Activated naive CD8-positive, alpha-beta T cell treated with anti-CD3 and anti-CD28 coated beads for 36 hours (primary cell): Measurements from ENCODE around the gene GLE1. TPM values are rescaled to one million over a fixed set of nuclear protein-coding genes. Genes with fewer than 3 reads are reported as not detected.

ENCODE experiments used
- DNase-seq: peaks from one replicate; pipeline ENCODE4 v3.0.0; 2021
- H3K27ac Mint-ChIP-seq: one replicate; pipeline ENCODE4 v1.8.0; 2022; ENCODE audit warnings: mild to moderate bottlenecking, moderate library complexity, mixed read lengths
- H3K27me3 Mint-ChIP-seq: one replicate; pipeline ENCODE4 v1.8.0; 2022; ENCODE audit warnings: mild to moderate bottlenecking, mixed read lengths
- H3K36me3 Mint-ChIP-seq: one replicate; pipeline ENCODE4 v1.8.0; 2021; ENCODE audit warnings: mild to moderate bottlenecking, mixed read lengths
- H3K4me1 Mint-ChIP-seq: one replicate; pipeline ENCODE4 v1.8.0; 2021; ENCODE audit warnings: mixed read lengths
- H3K4me3 Mint-ChIP-seq: one replicate; pipeline ENCODE4 v1.8.0; 2022; ENCODE audit warnings: mild to moderate bottlenecking, moderate library complexity, mixed read lengths
- H3K9me3 Mint-ChIP-seq: one replicate; pipeline ENCODE4 v1.8.0; 2022; ENCODE audit warnings: mixed read lengths
- total RNA-seq, 2 experiments: library from RNA; stranded (reverse); gene quantifications; one replicate each; pipeline ENCODE4 v1.2.3, GENCODE V29; 2021

The GLE1 gene
- total RNA-seq, 2 experiments from 2014 or later: 45.1 to 45.8 TPM

DNA sequence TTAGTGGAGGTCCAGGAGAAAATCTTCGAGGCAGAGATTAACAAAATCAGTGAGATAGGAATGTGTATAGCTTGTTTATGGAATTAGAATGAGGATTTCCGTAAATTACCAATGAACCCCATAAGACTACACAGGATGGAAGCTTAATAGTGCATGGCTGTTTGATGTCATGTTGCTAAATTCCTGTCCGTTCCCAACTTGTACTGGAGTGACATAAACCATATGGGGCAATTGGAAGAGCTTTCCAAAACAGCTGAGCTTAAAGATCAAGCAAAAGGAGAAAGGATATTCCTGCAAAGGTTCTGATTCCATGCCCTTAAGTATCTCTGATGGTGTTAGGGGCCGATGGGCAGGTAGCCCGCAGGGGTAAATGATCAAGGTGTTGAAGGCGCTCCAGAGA is 17.4 kb downstream of the GLE1 start:
- Mint-ChIP-seq H3K4me1 (no peaks in the 10 kb centered on the region), H3K27ac (no peak overlapping the region), H3K4me3 (no peak overlapping the region), H3K36me3 (peaks cover 21% of the 10 kb centered on the region), H3K27me3 (no peaks in the 10 kb centered on the region), H3K9me3 (peaks cover 4% of the 10 kb centered on the region)
- no peak for DNase-seq

- H3K27me3 Mint-ChIP-seq: no peaks in the 10 kb centered on the region
- DNase-seq: no peak
- H3K9me3 Mint-ChIP-seq: peaks cover 4% of the 10 kb centered on the region
- H3K27ac Mint-ChIP-seq: peak overlapping the region; percentile 7
- no peak overlapping the region for H3K4me3 Mint-ChIP-seq
- peaks cover 13% of the 10 kb centered on the region for H3K36me3 Mint-ChIP-seq
- no peaks in the 10 kb centered on the region for H3K4me1 Mint-ChIP-seq
These were observed 18.8 kb downstream of the GLE1 start for GRCh38 chr9:128523199-128523925.

GRCh38 chr9:128526720-128527119 is 22.2 kb downstream of the GLE1 start:
- Mint-ChIP-seq H3K4me3 (no peak overlapping the region), H3K27me3 (no peaks in the 10 kb centered on the region), H3K9me3 (no peaks in the 10 kb centered on the region), H3K36me3 (peaks cover 11% of the 10 kb centered on the region), H3K27ac (no peak overlapping the region), H3K4me1 (no peaks in the 10 kb centered on the region)
- no peak for DNase-seq

GRCh38 chr9:128528445-128529160 is 24.1 kb downstream of the GLE1 start:
- DNase-seq: no peak
- Mint-ChIP-seq H3K4me3 (no peak overlapping the region), H3K9me3 (no peaks in the 10 kb centered on the region), H3K36me3 (peaks cover 15% of the 10 kb centered on the region), H3K27me3 (no peaks in the 10 kb centered on the region), H3K27ac (peak overlapping the region; percentile 45), H3K4me1 (peaks cover 1% of the 10 kb centered on the region)

DNA sequence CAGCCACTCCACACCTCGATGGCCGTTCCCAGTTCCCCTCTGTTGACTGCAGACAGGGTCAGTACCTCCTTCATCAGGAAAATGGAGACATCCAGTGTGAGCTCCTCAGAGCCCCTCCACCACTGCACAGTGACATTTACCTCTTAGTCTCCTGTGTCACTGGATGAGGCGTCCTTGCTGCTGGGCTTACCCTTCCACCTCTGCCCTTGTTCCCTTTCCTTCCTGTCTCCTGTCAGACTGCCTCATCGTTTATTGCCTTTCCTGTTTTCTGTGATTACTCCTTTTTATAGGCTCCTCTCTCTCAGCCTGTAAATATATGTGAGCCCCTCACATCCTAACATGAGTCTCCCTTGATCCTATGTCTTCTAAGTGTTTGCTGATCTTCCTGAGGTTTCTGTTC is 24.7 kb downstream of the GLE1 start:
- Mint-ChIP-seq H3K9me3 (no peaks in the 10 kb centered on the region), H3K4me1 (peaks cover 1% of the 10 kb centered on the region), H3K36me3 (peaks cover 15% of the 10 kb centered on the region), H3K4me3 (no peak overlapping the region), H3K27me3 (no peaks in the 10 kb centered on the region), H3K27ac (no peak overlapping the region)
- no peak for DNase-seq

DNA sequence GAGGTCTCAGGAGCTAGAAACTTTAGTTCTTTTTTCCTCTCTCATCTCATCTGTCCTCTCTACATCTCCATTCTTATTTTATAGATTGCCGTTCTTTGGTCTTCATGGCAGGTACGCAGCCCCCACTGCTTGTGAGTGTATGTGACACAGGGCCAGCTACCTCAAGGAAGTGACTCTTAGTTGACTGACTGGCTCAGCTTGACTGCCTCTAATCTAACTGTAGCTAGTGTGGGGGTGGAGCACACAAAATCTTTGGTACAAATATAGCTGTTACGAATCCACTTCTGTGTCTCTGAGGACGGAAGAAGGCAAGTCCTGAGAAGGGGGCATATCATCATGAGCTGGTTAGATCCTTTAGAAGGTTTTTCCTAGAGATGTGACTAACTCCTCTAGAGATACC is 28.1 kb downstream of the GLE1 start:
- Mint-ChIP-seq H3K36me3 (peaks cover 20% of the 10 kb centered on the region), H3K4me3 (no peak overlapping the region), H3K9me3 (no peaks in the 10 kb centered on the region), H3K27me3 (no peaks in the 10 kb centered on the region), H3K27ac (no peak overlapping the region), H3K4me1 (peaks cover 1% of the 10 kb centered on the region)
- no peak for DNase-seq

DNA sequence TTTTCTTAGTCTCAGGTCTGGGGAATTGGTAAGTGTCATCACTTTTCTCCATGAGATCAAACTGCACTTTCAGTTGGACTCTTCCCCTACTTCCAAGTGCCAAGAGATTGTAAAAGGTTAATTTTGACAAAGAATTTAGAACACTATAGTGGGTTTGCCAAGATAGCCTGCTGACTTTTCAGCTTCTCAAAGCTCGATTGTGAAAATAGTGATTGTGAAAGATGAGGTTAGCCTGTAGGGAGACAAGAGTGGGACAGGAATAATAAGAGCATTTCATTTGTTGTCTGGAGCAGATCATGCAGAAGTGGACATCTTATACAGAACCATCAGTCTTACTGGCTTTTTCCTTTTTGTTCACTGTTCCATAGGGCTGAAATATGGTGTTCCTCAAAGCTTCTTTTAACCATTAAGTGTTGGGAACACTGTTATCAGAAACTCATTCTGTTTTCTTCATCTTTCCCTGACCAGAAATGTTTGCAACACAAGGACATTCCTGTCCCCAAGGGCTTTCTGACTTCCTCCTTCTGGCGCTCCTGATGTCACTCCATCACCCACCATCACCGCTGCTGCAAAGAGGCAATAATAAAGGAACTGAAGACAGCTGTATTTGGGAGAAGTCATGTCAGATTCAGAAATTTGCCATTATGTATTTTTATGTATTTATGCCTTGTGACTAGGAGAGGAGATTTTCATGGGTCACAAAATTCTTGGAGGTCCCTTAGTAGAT is 36.3 kb downstream of the GLE1 start:
- no peaks in the 10 kb centered on the region for H3K4me1 Mint-ChIP-seq
- no peaks in the 10 kb centered on the region for H3K9me3 Mint-ChIP-seq
- no peaks in the 10 kb centered on the region for H3K27me3 Mint-ChIP-seq
- no peak for DNase-seq
- no peak overlapping the region for H3K4me3 Mint-ChIP-seq
- no peak overlapping the region for H3K27ac Mint-ChIP-seq
- peaks cover 14% of the 10 kb centered on the region for H3K36me3 Mint-ChIP-seq

GRCh38 chr9:128546504-128546903 is 42.0 kb downstream of the GLE1 start:
- Mint-ChIP-seq H3K9me3 (no peaks in the 10 kb centered on the region), H3K4me1 (peaks cover 16% of the 10 kb centered on the region), H3K4me3 (no peak overlapping the region), H3K27me3 (no peaks in the 10 kb centered on the region), H3K27ac (no peak overlapping the region), H3K36me3 (peaks cover 2% of the 10 kb centered on the region)
- no peak for DNase-seq

GRCh38 chr9:128548876-128549275 is 44.4 kb downstream of the GLE1 start:
- peaks cover 21% of the 10 kb centered on the region for H3K4me1 Mint-ChIP-seq
- H3K9me3 Mint-ChIP-seq: no peaks in the 10 kb centered on the region
- no peaks in the 10 kb centered on the region for H3K36me3 Mint-ChIP-seq
- H3K4me3 Mint-ChIP-seq: no peak overlapping the region
- H3K27me3 Mint-ChIP-seq: no peaks in the 10 kb centered on the region
- no peak overlapping the region for H3K27ac Mint-ChIP-seq
- DNase-seq: no peak

DNA sequence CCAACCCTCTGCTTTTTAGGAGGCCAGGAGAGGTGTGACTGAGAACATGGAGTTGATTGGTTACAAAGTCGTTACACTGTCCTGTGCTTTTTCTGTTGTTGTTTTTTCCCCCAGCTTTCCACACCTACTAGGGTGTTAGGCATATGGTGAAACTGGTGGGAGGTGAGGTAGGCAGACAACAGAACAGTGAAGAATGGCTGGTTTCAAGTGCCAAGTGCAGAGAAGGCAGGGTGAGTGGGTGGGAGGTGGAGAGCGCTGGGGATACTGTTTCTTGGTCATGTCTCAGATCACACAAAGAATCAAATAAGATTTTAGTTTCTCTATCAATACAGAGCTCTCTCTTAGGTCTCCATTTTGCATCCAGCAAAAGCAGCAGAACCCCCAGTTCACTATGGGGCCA is 45.7 kb downstream of the GLE1 start:
- peak overlapping the region; percentile 25 for H3K4me3 Mint-ChIP-seq
- DNase-seq: peak; percentile 64
- H3K27me3 Mint-ChIP-seq: no peaks in the 10 kb centered on the region
- peaks cover 21% of the 10 kb centered on the region for H3K4me1 Mint-ChIP-seq
- no peaks in the 10 kb centered on the region for H3K9me3 Mint-ChIP-seq
- H3K27ac Mint-ChIP-seq: peak overlapping the region; percentile 66
- no peaks in the 10 kb centered on the region for H3K36me3 Mint-ChIP-seq

DNA sequence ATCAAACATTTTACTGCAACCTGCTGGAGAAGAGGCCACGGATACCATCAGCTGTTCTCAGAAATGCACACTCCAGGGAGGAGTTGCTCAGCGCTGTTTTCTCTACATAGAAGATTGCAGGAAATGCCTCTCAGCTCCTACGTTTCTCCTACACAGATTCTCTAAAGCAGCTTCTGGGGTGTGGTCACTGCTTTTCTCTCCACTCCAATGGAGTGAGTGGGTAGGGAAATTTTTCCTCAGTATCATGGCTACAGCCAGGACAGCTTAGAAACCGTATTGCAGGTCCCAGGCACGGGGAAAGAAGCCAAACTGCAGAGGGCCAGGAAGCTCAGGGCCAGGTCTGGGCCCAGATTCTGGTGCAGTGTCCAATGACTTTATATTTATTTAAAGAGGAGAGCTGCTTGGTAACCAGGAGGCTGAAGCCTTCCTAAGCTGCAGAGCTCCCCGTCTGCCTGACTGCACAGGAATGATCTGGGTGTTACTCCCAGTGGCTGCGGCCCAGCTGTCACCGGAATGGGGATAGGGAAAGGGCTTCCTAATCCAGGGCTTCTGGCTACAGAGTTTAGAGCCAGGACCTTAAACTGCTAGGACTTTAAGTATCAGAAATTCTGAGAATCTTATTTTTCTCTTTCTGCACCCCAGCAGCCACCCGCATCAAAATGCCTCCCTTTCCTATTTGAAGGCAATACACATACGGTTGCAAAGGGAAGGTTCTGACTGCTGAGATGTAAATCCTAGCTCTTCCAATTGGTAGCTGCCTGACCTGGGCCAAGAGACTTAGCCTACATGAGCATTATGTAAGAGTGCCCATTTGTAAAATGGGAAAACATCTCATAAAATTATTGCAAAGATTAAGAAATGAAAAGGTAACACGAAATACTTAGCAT is 46.5 kb downstream of the GLE1 start:
- Mint-ChIP-seq H3K27me3 (no peaks in the 10 kb centered on the region), H3K27ac (peak overlapping the region; percentile 92), H3K36me3 (no peaks in the 10 kb centered on the region), H3K4me3 (peak overlapping the region; percentile 93), H3K9me3 (no peaks in the 10 kb centered on the region), H3K4me1 (peaks cover 21% of the 10 kb centered on the region)
- no peak for DNase-seq

DNA sequence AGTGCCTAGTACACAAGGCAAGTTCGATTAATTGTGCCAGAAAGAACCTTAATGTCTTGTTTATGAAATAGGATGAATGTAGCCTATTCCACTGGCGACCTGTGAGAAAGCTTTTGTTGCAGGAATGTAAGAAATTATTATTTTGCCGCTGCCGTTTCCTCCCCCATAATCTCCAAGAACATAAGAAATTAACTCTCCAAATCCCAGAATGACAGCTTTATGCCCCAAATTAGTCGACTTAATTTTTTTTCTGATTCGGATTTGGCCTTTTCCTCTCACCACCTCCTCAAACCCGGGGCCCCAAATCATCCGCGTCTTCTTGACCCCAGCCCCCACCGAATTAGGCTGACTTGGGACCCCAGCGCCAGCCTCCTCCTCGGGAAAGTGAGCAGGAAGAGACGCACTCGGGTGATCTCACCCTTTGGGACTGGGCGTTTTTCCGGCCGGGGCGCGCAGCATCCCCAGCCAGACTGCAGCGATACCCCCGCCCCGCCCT is 47.2 kb downstream of the GLE1 start:
- peak overlapping the region; percentile 92 for H3K27ac Mint-ChIP-seq
- no peaks in the 10 kb centered on the region for H3K36me3 Mint-ChIP-seq
- peaks cover 25% of the 10 kb centered on the region for H3K4me1 Mint-ChIP-seq
- peak overlapping the region; percentile 93 for H3K4me3 Mint-ChIP-seq
- no peaks in the 10 kb centered on the region for H3K9me3 Mint-ChIP-seq
- no peak for DNase-seq
- H3K27me3 Mint-ChIP-seq: no peaks in the 10 kb centered on the region

- Mint-ChIP-seq H3K27me3 (no peaks in the 10 kb centered on the region), H3K36me3 (peaks cover under 1% of the 10 kb centered on the region), H3K9me3 (no peaks in the 10 kb centered on the region), H3K4me3 (peak within 1 kb of the TSS; percentile 93), H3K27ac (peak within 1 kb of the TSS; percentile 92), H3K4me1 (peaks cover 31% of the 10 kb centered on the region)
- peak; percentile 97 for DNase-seq
These were observed 47.7 kb downstream of the GLE1 start, which contains the start of gene SPTAN1 for GRCh38 chr9:128552153-128552743. Gene SPTAN1 (plus strand): TSS chr9:128552587. CDS start chr9:128566741, 14,154 bp downstream.
